Mesothelial cell of epicardium (in vitro differentiated cells): ENCODE data around the gene MDC1. TPM values are rescaled to one million over a fixed set of nuclear protein-coding genes. Genes with fewer than 3 reads are reported as not detected.

Experiments
- DNase-seq, 2 experiments: peaks; one replicate each; pipeline ENCODE4 v3.0.0; 2021; ENCODE audit warnings: low spot score in 2 of 2; ENCODE audit not compliant: unreplicated experiment in 2 of 2
- H3K27ac Mint-ChIP-seq: 2 replicates; pipeline ENCODE4 v1.8.0; 2021; ENCODE audit warnings: mixed read lengths
- H3K27me3 Mint-ChIP-seq: 2 replicates; pipeline ENCODE4 v1.8.0; 2021; ENCODE audit warnings: low read depth, mixed read lengths
- H3K36me3 Mint-ChIP-seq: 2 replicates; pipeline ENCODE4 v1.8.0; 2021; ENCODE audit warnings: mixed read lengths
- H3K4me1 Mint-ChIP-seq: 2 replicates; pipeline ENCODE4 v1.8.0; 2021; ENCODE audit warnings: mixed read lengths
- H3K4me3 Mint-ChIP-seq: 2 replicates; pipeline ENCODE4 v1.8.0; 2021; ENCODE audit warnings: mild to moderate bottlenecking, moderate library complexity, mixed read lengths
- H3K9me3 Mint-ChIP-seq: 2 replicates; pipeline ENCODE4 v1.8.0; 2021; ENCODE audit warnings: mixed read lengths
- total RNA-seq: library from RNA; stranded (reverse); gene quantifications from 3 replicates; pipeline ENCODE4 v1.2.1, GENCODE V29; 2021
- TF ChIP-seq, protein P1 (sequence below): fragments of 200-600 bp; sonication (generic); IDR thresholded peaks from one replicate; pipeline ENCODE4 v1.5.0; 2021; ENCODE audit warnings: antibody characterized with exemption; ENCODE audit not compliant: unreplicated experiment

MDC1 gene
- total RNA-seq, 1 donor from 2014 or later: 51.9 TPM

DNA sequence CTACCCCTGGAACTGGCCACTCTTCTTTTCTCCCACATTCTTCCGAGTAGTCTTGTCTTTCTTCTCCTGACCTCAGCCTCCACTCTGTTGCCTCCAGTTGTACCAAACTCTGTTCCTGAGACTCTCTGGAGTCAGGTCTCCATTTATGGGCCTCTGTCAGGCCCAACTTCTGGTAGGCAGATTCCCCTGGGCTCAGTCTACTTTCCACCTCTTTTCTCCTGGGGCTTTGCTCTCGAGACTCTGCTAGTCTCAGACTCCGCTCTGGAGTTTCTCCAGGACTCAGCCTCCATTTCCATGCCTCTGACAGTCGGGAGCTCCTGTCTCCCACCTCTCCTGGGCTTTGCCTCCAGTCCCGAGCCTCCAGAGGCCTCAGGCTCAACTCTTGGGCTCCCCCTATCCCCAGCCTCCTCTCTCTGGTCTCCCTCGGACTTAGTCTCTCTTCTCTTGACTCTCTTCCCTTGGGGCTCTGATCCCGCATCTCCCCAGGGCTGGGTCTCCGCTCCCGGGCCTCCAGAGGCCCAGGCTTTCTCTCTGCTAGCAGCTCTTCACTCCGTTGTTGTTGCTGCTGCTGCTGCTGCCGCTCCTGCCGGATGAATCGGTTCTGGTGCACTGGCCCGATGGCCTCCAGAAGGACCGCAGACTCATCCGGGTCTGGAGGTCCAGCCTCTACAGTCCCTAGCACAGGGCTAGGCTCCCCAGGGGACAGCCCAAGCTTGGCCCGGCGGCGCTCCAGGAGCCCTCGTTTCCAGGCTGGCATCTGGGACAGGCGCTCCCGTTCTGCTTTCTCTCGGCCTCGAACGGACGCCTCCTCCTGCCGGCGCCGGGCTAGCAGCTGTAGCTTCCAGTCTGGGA, 31.7 kb downstream of the MDC1 start:
- H3K4me3 Mint-ChIP-seq: peak overlapping the region; percentile 81
- no peaks in the 10 kb centered on the region for H3K36me3 Mint-ChIP-seq
- H3K9me3 Mint-ChIP-seq: no peaks in the 10 kb centered on the region
- peak overlapping the region; percentile 82 for H3K27ac Mint-ChIP-seq
- TF ChIP-seq, protein P1, sequence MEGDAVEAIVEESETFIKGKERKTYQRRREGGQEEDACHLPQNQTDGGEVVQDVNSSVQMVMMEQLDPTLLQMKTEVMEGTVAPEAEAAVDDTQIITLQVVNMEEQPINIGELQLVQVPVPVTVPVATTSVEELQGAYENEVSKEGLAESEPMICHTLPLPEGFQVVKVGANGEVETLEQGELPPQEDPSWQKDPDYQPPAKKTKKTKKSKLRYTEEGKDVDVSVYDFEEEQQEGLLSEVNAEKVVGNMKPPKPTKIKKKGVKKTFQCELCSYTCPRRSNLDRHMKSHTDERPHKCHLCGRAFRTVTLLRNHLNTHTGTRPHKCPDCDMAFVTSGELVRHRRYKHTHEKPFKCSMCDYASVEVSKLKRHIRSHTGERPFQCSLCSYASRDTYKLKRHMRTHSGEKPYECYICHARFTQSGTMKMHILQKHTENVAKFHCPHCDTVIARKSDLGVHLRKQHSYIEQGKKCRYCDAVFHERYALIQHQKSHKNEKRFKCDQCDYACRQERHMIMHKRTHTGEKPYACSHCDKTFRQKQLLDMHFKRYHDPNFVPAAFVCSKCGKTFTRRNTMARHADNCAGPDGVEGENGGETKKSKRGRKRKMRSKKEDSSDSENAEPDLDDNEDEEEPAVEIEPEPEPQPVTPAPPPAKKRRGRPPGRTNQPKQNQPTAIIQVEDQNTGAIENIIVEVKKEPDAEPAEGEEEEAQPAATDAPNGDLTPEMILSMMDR: no peak
- no peaks in the 10 kb centered on the region for H3K27me3 Mint-ChIP-seq
- peaks cover 73% of the 10 kb centered on the region for H3K4me1 Mint-ChIP-seq
- DNase-seq: no peak

DNA sequence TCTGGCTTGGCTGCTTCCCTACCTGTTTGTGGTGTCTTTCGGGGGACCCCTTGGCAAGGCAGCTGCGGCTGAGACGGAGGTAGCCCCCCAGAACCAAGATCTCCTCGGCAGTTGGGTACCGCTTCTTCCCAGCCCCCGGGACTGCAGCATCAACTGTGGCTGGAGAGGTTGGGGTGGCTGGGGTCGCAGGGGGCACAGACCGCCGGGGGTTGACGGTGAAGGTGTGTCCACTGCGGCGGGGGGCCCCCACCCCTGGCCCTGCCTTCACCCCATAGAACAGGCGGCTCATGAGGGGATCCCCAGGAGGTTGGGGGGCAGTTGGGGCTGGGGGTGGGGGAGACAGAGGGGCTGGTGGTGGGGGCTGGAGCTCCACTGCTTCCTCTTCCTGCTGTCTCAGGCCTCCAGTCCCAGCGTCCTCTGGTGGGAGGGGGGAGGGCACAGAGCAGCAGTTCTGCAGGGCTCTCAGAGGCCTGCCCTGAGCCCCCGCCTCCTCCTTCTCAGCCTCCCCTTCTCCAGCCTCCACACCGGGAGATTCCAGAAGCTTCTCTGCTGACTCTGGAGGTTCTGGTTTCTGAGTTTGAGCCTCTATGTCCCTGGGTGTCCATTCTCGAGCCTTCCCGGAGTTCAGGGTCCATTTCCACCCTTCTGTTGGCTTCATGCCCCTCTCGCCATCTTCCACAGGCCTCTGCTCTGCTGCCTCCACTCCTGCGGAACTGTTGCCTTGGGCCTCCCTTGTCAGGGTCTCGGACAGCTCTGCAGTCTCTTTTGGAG, 32.5 kb downstream of the MDC1 start:
- Mint-ChIP-seq H3K27ac (peak overlapping the region; percentile 82), H3K4me3 (peak overlapping the region; percentile 81), H3K4me1 (peaks cover 71% of the 10 kb centered on the region), H3K9me3 (no peaks in the 10 kb centered on the region), H3K27me3 (no peaks in the 10 kb centered on the region), H3K36me3 (no peaks in the 10 kb centered on the region)
- TF ChIP-seq, protein P1: no peak
- no peak for DNase-seq

DNA sequence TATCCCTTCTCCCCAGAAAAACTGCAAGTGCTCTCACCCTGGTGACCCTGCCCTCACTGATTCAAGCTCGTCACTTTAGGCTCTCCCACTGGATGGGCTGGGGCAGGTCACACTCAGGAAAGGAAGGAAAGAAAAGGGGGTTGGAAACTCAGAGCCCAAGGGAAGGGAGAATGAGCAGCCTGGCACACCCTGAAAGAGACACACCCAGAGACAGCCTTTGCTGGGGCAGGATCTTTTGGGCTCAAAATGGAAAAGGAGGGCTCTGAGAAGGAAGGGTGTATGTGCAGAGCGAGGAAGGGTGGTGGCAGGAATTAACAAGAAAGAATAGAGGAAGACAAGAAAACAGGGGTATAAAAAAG, 33.1 kb downstream of the MDC1 start:
- Mint-ChIP-seq H3K9me3 (no peaks in the 10 kb centered on the region), H3K4me3 (peak overlapping the region; percentile 67), H3K4me1 (peaks cover 71% of the 10 kb centered on the region), H3K36me3 (peaks cover under 1% of the 10 kb centered on the region), H3K27ac (peak overlapping the region; percentile 81), H3K27me3 (no peaks in the 10 kb centered on the region)
- DNase-seq: no peak
- TF ChIP-seq, protein P1: no peak

DNA sequence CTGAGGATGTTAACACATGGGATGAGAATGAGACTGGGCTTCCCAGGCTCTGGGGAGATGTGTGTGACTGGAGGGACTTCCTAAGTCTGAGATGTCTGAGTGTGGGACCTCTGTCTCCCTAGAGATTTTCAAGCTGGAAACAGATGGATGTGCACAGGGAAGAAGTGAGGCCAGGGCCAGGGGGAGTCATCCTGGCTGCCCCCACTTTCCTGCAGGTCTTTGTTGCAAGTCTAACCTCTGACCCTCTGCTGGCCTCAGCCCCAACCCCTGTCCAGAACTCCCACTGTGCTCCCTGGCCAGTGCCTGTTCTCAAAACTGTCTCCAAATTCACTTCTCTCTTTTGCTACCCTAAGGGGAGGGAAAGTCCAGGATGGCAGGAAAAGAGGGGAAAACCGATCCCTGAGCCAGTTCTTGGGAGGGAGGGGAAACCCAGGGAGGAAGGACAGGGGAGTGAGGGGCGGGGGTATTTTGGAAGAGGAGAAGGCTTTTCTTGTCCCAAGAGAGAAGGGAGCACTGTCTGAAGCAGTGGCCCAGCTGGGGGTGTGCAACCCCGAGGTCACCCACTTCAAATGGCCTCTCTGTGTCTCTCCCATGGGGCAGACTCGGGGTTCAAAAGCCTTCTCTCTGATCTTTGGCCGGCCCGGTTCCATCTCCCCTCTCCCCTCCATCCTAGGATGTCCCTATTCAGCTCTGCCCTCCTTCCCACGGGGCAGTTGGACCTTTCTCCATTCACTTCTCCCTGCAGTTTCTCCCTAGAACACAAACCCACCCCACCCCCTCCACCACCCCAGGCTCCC, 33.7 kb downstream of the MDC1 start:
- TF ChIP-seq, protein P1: no peak
- Mint-ChIP-seq H3K27ac (peak overlapping the region; percentile 90), H3K4me3 (peak overlapping the region; percentile 67), H3K27me3 (no peaks in the 10 kb centered on the region), H3K9me3 (no peaks in the 10 kb centered on the region), H3K4me1 (peaks cover 69% of the 10 kb centered on the region), H3K36me3 (peaks cover 2% of the 10 kb centered on the region)
- DNase-seq: no peak
